ENCODE data around the gene SUPT3H.

Gene SUPT3H

DNA sequence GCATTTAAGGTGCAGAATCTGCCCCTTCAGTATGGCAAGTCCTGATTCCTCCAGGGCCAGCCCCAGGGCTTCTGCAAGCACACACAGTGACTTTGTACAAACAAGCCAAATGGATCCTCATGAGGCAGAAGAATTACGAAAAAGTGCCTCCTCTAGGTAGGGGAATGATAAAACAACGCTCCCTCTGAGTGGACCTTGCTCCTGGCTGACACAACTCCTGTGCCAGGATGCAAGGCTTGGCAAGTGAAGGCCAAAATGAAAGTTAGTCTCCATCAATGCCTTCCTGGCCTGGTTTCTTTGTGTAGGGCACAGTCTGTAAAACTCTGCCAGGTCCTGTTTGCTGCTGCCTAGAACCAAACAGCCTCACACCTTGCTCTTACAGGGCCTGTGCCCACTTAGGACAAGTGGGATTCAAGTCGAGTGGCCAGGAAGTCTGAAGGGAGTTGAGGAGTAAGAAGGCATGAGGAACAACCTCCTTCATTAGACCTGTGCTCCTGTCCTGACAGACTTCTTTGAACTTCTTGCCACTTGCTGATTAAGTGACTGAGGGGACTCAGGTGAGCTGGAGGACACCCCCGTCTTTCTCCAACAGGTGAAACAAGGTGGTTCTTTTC, 573.1 kb downstream of the SUPT3H start:
- TF ChIP-seq, protein P1, sequence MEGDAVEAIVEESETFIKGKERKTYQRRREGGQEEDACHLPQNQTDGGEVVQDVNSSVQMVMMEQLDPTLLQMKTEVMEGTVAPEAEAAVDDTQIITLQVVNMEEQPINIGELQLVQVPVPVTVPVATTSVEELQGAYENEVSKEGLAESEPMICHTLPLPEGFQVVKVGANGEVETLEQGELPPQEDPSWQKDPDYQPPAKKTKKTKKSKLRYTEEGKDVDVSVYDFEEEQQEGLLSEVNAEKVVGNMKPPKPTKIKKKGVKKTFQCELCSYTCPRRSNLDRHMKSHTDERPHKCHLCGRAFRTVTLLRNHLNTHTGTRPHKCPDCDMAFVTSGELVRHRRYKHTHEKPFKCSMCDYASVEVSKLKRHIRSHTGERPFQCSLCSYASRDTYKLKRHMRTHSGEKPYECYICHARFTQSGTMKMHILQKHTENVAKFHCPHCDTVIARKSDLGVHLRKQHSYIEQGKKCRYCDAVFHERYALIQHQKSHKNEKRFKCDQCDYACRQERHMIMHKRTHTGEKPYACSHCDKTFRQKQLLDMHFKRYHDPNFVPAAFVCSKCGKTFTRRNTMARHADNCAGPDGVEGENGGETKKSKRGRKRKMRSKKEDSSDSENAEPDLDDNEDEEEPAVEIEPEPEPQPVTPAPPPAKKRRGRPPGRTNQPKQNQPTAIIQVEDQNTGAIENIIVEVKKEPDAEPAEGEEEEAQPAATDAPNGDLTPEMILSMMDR (IDR thresholded peaks at IDR 0.05; ENCODE audit: control extremely low read depth, extremely low read depth, low read depth, missing control alignments), result no peak
- CTCF ChIA-PET, result no interaction called here
- no peak for DNase-seq (ENCODE audit: extremely low spot score)
- POLR2A ChIA-PET, result no interaction called here

DNA sequence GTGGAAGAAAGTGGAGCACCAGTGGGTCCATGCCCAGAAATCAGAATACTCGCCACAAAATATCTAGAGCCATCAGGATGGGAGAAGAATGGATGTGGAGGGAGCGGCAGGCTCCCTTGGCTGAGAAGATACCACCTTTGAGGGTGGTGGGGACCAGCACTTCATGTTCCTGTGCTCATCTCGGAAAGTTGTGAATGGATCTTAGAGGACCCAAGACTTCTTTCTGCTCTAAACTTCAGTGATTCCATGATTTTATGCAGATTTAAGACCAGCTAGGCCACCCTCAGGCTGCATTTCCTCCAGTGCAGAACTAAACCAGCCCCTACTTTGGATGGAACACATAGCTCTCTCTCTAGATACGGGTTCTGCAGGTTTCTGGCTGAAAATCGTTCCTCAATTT, 573.7 kb downstream of the SUPT3H start:
- TF ChIP-seq, protein P1 (IDR thresholded peaks at IDR 0.05; ENCODE audit: control extremely low read depth, extremely low read depth, low read depth, missing control alignments), result no peak
- ChIA-PET CTCF (interaction anchor here (1.2 kb wide), 1 partner anchor 8 kb away, joined by 3 read pairs; no protein-coding TSS in a partner anchor), POLR2A (no interaction called here)
- DNase-seq (ENCODE audit: extremely low spot score), result no peak

DNA sequence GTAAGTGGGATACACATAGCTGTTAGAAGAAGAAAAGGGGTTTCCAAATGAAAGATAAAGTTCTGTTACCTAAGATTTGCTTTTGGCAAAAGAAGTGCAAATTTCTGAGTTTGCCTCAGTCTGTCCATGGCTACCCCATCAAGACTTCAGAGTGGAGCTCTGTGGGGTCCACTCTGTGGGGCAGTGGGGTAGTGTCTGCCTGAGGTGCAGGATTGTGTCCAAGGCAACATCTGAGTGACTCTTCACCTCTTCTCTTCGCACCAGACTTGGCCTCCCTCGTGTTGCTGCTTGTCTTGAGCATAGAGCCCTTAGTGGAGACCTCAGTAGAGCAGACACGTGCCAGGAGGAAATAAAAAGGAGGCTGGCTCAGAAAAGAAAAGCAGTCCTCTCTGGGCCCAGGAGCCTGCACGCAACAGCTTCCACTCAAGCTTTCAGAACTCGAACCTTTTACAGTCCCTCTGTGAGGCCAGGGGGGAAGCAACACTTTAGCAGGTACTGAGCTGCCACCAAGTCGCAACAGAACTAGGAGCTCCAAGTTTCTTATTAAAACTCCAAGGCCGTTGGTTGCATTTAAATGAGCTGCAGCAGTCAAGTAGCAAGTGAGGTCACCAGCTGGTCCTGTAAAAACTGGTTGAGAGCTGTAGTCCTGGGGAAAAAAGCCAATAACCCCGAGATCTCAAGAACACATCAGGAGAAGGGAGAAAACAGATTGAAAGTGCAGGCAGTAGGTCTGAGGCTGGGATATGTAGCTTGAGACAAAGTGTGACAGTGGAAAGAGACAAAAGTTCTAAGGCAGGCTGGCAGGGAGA, 576.7 kb downstream of the SUPT3H start:
- DNase-seq (ENCODE audit: extremely low spot score), result no peak
- ChIA-PET CTCF (interaction anchor here (1.1 to 1.7 kb wide), 3 partner anchors 9 to 58 kb away, joined by 3 read pairs; no protein-coding TSS in a partner anchor), POLR2A (no interaction called here)
- TF ChIP-seq, protein P1 (IDR thresholded peaks at IDR 0.05; ENCODE audit: control extremely low read depth, extremely low read depth, low read depth, missing control alignments), result no peak

DNA sequence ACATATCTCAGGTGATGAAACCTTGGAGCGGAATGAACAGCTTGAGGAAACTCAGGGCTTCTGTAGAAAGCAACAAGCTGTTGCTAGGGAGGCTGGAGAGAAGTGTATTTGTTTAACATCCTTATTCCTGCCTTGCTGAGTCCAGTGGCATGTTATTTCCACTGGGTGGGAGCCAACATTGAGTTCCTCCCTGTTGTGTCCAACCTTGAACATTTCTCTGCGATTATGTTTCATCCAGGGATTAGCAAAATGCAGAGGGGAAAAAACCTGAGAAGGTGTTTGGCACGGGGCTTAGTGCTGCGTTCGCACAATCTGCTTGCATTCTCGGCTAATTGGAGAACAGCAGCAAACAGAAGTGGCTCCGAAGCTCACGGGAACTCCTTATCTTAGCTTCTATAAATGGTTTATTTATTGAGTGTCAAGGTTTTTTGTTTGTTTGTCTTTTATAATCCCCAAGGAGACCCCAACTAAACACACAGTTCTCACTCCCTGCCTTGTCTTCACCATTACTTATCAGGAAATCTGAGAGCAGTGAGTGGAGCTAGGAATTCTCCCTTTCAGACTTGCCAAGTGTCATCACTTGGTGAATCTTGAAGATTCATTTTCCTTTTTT, 577.5 kb downstream of the SUPT3H start:
- no peak for DNase-seq (ENCODE audit: extremely low spot score)
- ChIA-PET POLR2A (no interaction called here), CTCF (interaction anchor here (1.1 to 1.7 kb wide), 3 partner anchors 8 to 58 kb away, joined by 3 read pairs; no protein-coding TSS in a partner anchor)
- TF ChIP-seq, protein P1 (IDR thresholded peaks at IDR 0.05; ENCODE audit: control extremely low read depth, extremely low read depth, low read depth, missing control alignments), result no peak

GRCh38 chr6:44797746-44798145, 580.0 kb downstream of the SUPT3H start:
- POLR2A ChIA-PET, result no interaction called here
- no peak for DNase-seq (ENCODE audit: extremely low spot score)
- TF ChIP-seq, protein P1 (IDR thresholded peaks at IDR 0.05; ENCODE audit: control extremely low read depth, extremely low read depth, low read depth, missing control alignments), result no peak
- CTCF ChIA-PET, result no interaction called here

DNA sequence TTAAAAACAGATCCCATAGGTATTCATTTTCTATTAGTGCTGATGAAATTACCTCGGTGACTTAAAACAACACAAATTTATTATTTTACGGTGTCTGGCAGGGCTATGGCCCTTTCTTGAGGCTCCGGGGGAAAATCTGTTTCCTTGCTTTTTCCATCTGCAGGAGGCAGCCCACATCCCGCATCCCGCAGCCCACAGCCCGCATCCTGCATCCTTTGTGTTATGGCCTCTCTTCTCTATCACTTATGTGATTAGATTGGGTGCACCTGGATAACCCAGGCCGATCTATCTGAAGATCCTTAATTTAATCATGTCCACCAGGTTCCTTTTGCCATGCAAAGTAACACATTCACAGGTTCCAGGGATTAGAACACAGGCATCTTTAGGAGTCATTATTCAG, 582.4 kb downstream of the SUPT3H start:
- ChIA-PET POLR2A (no interaction called here), CTCF (no interaction called here)
- TF ChIP-seq, protein P1 (IDR thresholded peaks at IDR 0.05; ENCODE audit: control extremely low read depth, extremely low read depth, low read depth, missing control alignments), result no peak
- DNase-seq (ENCODE audit: extremely low spot score), result no peak
